ENCODE measurements around the gene ATG9B. TPM values are rescaled to one million over a fixed set of nuclear protein-coding genes. Genes with fewer than 3 reads are reported as not detected.

ATG9B gene
- total and polyA plus RNA-seq, 9 of the 15 experiments (the other 6 are each of a cell fraction or from before 2014, with no cell fraction given) = 0.29 to 8.0 (median 2.1) TPM

DNA sequence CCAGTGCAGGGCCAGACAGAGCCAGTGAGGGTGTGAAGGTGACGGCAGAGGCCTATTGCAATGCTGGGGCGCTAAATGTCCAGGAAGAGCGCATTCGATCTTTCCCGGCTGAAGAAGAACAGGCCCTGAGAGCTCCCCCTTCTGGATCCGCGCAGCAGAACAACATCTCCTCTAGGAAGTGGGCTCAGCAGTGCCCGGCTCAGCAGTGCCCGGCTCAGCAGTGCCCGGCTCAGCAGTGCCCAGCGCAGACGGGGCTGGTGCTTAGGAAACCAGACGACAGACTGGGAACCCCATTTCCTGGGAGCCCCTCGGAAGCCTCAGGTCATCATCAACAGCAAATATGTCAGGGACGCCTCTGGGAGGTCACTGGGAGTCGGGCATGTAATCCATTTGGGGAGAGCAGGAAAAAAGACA is 38.2 kb downstream of the ATG9B start (continued):
- TF ChIP-seq, protein P1, sequence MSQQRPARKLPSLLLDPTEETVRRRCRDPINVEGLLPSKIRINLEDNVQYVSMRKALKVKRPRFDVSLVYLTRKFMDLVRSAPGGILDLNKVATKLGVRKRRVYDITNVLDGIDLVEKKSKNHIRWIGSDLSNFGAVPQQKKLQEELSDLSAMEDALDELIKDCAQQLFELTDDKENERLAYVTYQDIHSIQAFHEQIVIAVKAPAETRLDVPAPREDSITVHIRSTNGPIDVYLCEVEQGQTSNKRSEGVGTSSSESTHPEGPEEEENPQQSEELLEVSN (IDR thresholded peaks at IDR 0.05; ENCODE audit: borderline replicate concordance in 1 of 2, extremely low read depth in 1 of 2, insufficient read depth in 1 of 2, insufficient read length in 1 of 2, low read depth in 1 of 2, low read length in 1 of 2, poor library complexity in 1 of 2, severe bottlenecking in 1 of 2) = peak in 1 of 2 experiments; percentile 8
- TF ChIP-seq STAG1 (CRISPR knock-in tag; IDR thresholded peaks at IDR 0.05; ENCODE audit: borderline replicate concordance) = peak; percentile 35; the same call in 1 of the 2 replicates
- no peak for TF ChIP-seq SRSF9 (IDR thresholded peaks at IDR 0.05; ENCODE audit: borderline replicate concordance, low read depth, low read length)

DNA sequence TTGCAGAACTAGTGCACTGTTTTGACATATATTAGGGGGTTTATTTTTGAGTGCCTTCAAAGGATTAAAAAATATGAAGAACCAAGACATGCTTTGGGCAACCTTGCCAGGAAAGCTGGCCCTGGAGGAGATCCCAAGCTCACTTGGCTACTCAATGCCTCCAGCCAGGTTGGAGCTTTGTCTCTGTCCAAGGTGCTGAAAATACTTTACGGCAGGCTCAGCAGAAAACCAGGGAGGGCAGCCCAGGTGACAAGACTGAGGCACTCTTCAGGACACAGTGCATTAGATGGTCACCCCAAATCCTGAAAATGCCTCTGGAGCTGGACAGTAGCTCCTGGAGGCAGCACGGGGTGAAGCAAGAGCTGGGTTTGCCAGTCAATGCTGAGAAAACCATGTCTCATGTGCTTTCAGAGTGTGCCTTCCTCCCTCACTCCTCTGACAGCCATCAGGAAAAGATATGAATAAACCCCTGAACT is 40.4 kb downstream of the ATG9B start:
- Histone ChIP-seq H3K4me3 (no peak overlapping the region), H3K4me1 (replicated peaks in 1 of 2; ENCODE audit: control insufficient read depth in 2 of 2, insufficient read depth in 2 of 2, low read length in 2 of 2) (peaks cover 22 to 41% of the 10 kb centered on the region in 2 experiments), H3K4me2 (ENCODE audit: insufficient read depth, low read length) (no peak overlapping the region), H3K27ac (ENCODE audit: extremely low read depth, low read depth, low read length) (no peak overlapping the region), H2AFZ (ENCODE audit: low read depth, low read length) (no peak overlapping the region), H3K36me3 (ENCODE audit: control insufficient read depth, insufficient read depth, low read length) (no peaks in the 10 kb centered on the region), H4K20me1 (replicated peaks; ENCODE audit: control insufficient read depth, insufficient read depth, low read length) (peaks cover 9% of the 10 kb centered on the region; the same call in 1 of the 2 replicates), H3K9ac (ENCODE audit: insufficient read depth in 1 of 2, low read depth in 2 of 2, low read length in 2 of 2) (no peak overlapping the region), H3K27me3 (ENCODE audit: control insufficient read depth in 2 of 2, insufficient read depth in 2 of 2, low read length in 2 of 2) (peaks cover 23 to 29% of the 10 kb centered on the region in 2 experiments), H3K79me2 (ENCODE audit: control insufficient read depth, insufficient read depth, low read length) (no peaks in the 10 kb centered on the region), H3K9me3 (replicated peaks; ENCODE audit: control insufficient read depth, insufficient read depth, low read depth, low read length) (no peaks in the 10 kb centered on the region), H3K9me1 (ENCODE audit: control insufficient read depth, insufficient read depth, low read length) (peaks cover 3% of the 10 kb centered on the region)
- no TSS peak for BruUV-seq (replicated peaks)
- ATAC-seq (peak; percentile 19; the same call in 1 of the 3 replicates), DNase-seq (ENCODE audit: extremely low read depth in 1 of 4, low spot score in 3 of 4) (peak; percentile 72 to 86 (median 82)), FAIRE-seq (peak; percentile 82)
- intact Hi-C loops (cut with micrococcal nuclease) (no loop called here), in situ Hi-C loops (cut with MboI) (no loop called here)
- CTCF ChIA-PET (ENCODE audit: low intra/inter-chr PET ratio) = interaction anchor here (1.0 to 1.9 kb wide), 3 partner anchors 17 to 85 kb away, joined by 3 to 7 read pairs (median 6); no protein-coding TSS in a partner anchor
- POLR2A ChIA-PET = interaction anchor here (0.8 to 1.7 kb wide), 13 partner anchors 9 to 126 kb away, joined by 3 to 8 read pairs (median 4); partner anchors contain the start of gene FASTK
- WGBS (ENCODE audit: insufficient coverage, low coverage, missing lambda C conversion rate) = 2% methylated on average over 2 of the region's 2 CpGs
- TF ChIP-seq LCOR (CRISPR knock-in tag; IDR thresholded peaks at IDR 0.05) (peak; percentile 69; the same call in 1 of the 2 replicates), THRAP3 (IDR thresholded peaks at IDR 0.05; ENCODE audit: borderline replicate concordance) (no peak), CBX2 (IDR thresholded peaks at IDR 0.05; ENCODE audit: insufficient read depth, low read length, poor library complexity, severe bottlenecking) (no peak), NCOA2 (IDR thresholded peaks at IDR 0.05; ENCODE audit: partially characterized antibody in 2 of 2) (no peak), FOXJ3 (CRISPR knock-in tag; IDR thresholded peaks at IDR 0.05) (no peak), ZNF561 (CRISPR knock-in tag; conservative IDR thresholded peaks at IDR 0.05) (no peak), ZNF668 (CRISPR knock-in tag; IDR thresholded peaks at IDR 0.05) (peak; percentile 52; the same call in 1 of the 2 replicates), FIP1L1 (IDR thresholded peaks at IDR 0.05; ENCODE audit: low read depth, low read length, poor library complexity, severe bottlenecking) (no peak), BCOR (IDR thresholded peaks at IDR 0.05) (no peak), SRF (CRISPR knock-in tag; IDR thresholded peaks at IDR 0.05) (peak in 1 of 2 experiments; percentile 77; a peak in 2 of 4 replicates), ZNF41 (CRISPR knock-in tag; conservative IDR thresholded peaks at IDR 0.05) (no peak), ZNF75A (CRISPR knock-in tag; IDR thresholded peaks at IDR 0.05) (no peak)
- TF ChIP-seq, protein P2, sequence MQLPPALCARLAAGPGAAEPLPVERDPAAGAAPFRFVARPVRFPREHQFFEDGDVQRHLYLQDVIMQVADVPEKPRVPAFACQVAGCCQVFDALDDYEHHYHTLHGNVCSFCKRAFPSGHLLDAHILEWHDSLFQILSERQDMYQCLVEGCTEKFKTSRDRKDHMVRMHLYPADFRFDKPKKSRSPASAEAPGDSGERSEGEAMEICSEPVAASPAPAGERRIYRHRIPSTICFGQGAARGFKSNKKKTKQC (CRISPR knock-in tag; IDR thresholded peaks at IDR 0.05) = peak; percentile 96
- TF ChIP-seq, protein P3, sequence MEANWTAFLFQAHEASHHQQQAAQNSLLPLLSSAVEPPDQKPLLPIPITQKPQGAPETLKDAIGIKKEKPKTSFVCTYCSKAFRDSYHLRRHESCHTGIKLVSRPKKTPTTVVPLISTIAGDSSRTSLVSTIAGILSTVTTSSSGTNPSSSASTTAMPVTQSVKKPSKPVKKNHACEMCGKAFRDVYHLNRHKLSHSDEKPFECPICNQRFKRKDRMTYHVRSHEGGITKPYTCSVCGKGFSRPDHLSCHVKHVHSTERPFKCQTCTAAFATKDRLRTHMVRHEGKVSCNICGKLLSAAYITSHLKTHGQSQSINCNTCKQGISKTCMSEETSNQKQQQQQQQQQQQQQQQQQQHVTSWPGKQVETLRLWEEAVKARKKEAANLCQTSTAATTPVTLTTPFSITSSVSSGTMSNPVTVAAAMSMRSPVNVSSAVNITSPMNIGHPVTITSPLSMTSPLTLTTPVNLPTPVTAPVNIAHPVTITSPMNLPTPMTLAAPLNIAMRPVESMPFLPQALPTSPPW (CRISPR knock-in tag; IDR thresholded peaks at IDR 0.05) = peak; percentile 13; the same call in 1 of the 2 replicates
